ENCODE data around the gene NLGN4X.

Gene NLGN4X

GRCh38 chrX:5869786-5870185, 358.9 kb downstream of the NLGN4X start:
- DNase-seq, result no peak

- DNase-seq, result no peak
These were observed 360.9 kb downstream of the NLGN4X start for GRCh38 chrX:5867778-5868177.

- DNase-seq, result no peak
These were observed 371.4 kb downstream of the NLGN4X start for GRCh38 chrX:5857232-5857631.

- no peak for DNase-seq
These were observed 375.7 kb downstream of the NLGN4X start for GRCh38 chrX:5852941-5853340.

DNA sequence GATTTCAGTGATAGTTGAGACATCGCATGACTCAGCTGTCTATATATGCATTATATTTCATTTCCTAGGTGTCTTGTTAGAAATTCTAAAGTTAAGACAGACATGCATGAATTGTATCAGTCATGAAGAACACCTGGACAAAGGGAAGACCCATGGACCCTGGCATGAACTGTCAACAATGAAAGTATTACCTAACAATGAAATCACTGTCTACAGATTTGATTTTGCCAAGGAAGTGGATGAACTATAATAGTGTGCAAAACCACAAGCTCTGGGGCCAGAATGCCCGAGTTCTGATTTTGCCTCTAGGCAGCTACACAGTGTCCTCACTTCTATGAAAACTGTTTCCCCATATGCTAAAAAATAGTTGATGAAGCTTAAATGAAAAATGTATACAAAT, 386.1 kb downstream of the NLGN4X start:
- no peak for DNase-seq
